Skeletal muscle satellite cell (primary cell): ENCODE measurements around the gene CENPM.

ENCODE experiments used
- H3K27me3 ChIP-seq: 2 replicates; pipeline ENCODE4 v1.7.0; 2013; ENCODE audit warnings: low read length; ENCODE audit not compliant: control insufficient read depth, insufficient read depth
- H3K36me3 ChIP-seq: 2 replicates; pipeline ENCODE4 v1.7.0; 2013; ENCODE audit warnings: mild to moderate bottlenecking, control low read depth, low read length; ENCODE audit not compliant: insufficient read depth
- H3K4me1 ChIP-seq: 2 replicates; pipeline ENCODE4 v1.7.0; 2013; ENCODE audit warnings: low read length; ENCODE audit not compliant: control insufficient read depth, insufficient read depth
- H3K4me2 ChIP-seq: 2 replicates; pipeline ENCODE4 v1.7.0; 2013; ENCODE audit warnings: mild to moderate bottlenecking, low read length
- H3K4me3 ChIP-seq: 2 replicates; pipeline ENCODE4 v1.7.0; 2013; ENCODE audit warnings: low read length
- H3K9ac ChIP-seq: 2 replicates; pipeline ENCODE4 v1.7.0; 2013; ENCODE audit warnings: mild to moderate bottlenecking, low read depth, low read length, moderate library complexity
- H3K9me3 ChIP-seq: replicated peaks from 2 replicates; pipeline ENCODE4 v1.7.0; 2013; ENCODE audit warnings: mild to moderate bottlenecking, control low read depth, low read length

CENPM gene

GRCh38 chr22:41910050-41911000 is 36.6 kb downstream of the CENPM start:
- no peak overlapping the region for H3K9ac ChIP-seq
- peak overlapping the region; percentile 59 for H3K4me3 ChIP-seq
- peaks cover 48% of the 10 kb centered on the region for H3K27me3 ChIP-seq
- H3K4me2 ChIP-seq: peak overlapping the region; percentile 80
- H3K4me1 ChIP-seq: peaks cover 12% of the 10 kb centered on the region
- peaks cover 14% of the 10 kb centered on the region for H3K36me3 ChIP-seq
- H3K9me3 ChIP-seq: no peaks in the 10 kb centered on the region

- H3K9ac ChIP-seq: no peak overlapping the region
- H3K4me1 ChIP-seq: peaks cover 12% of the 10 kb centered on the region
- H3K27me3 ChIP-seq: peaks cover 41% of the 10 kb centered on the region
- no peaks in the 10 kb centered on the region for H3K9me3 ChIP-seq
- H3K36me3 ChIP-seq: peaks cover 19% of the 10 kb centered on the region
- no peak overlapping the region for H3K4me3 ChIP-seq
- H3K4me2 ChIP-seq: peak overlapping the region; percentile 80
Observed at GRCh38 chr22:41909310-41910049, 37.5 kb downstream of the CENPM start.

GRCh38 chr22:41908411-41909309 is 38.3 kb downstream of the CENPM start:
- Histone ChIP-seq H3K4me2 (no peak overlapping the region), H3K4me1 (peaks cover 12% of the 10 kb centered on the region), H3K36me3 (peaks cover 27% of the 10 kb centered on the region), H3K9ac (no peak overlapping the region), H3K9me3 (no peaks in the 10 kb centered on the region), H3K4me3 (no peak overlapping the region), H3K27me3 (peaks cover 34% of the 10 kb centered on the region)

- Histone ChIP-seq H3K27me3 (peaks cover 25% of the 10 kb centered on the region), H3K4me1 (peaks cover 12% of the 10 kb centered on the region), H3K4me3 (no peak overlapping the region), H3K9me3 (no peaks in the 10 kb centered on the region), H3K36me3 (peaks cover 35% of the 10 kb centered on the region), H3K4me2 (no peak overlapping the region), H3K9ac (no peak overlapping the region)
Observed at GRCh38 chr22:41907436-41908401, 39.2 kb downstream of the CENPM start.

- no peak overlapping the region for H3K4me2 ChIP-seq
- H3K27me3 ChIP-seq: peaks cover 17% of the 10 kb centered on the region
- no peak overlapping the region for H3K4me3 ChIP-seq
- no peak overlapping the region for H3K9ac ChIP-seq
- no peaks in the 10 kb centered on the region for H3K9me3 ChIP-seq
- H3K36me3 ChIP-seq: peaks cover 38% of the 10 kb centered on the region
- H3K4me1 ChIP-seq: peaks cover 12% of the 10 kb centered on the region
Observed at GRCh38 chr22:41906822-41907221, 40.1 kb downstream of the CENPM start.

GRCh38 chr22:41905411-41906202 is 41.3 kb downstream of the CENPM start:
- Histone ChIP-seq H3K27me3 (peaks cover 4% of the 10 kb centered on the region), H3K4me1 (peaks cover 5% of the 10 kb centered on the region), H3K9ac (no peak overlapping the region), H3K36me3 (peaks cover 42% of the 10 kb centered on the region), H3K9me3 (no peaks in the 10 kb centered on the region), H3K4me2 (no peak overlapping the region), H3K4me3 (no peak overlapping the region)

- Histone ChIP-seq H3K9me3 (no peaks in the 10 kb centered on the region), H3K9ac (no peak overlapping the region), H3K4me1 (no peaks in the 10 kb centered on the region)
Observed at GRCh38 chr22:41904450-41905410, 42.2 kb downstream of the CENPM start.

GRCh38 chr22:41902932-41903421 is 44.0 kb downstream of the CENPM start:
- Histone ChIP-seq H3K9ac (no peak overlapping the region), H3K4me3 (no peak overlapping the region), H3K36me3 (peaks cover 65% of the 10 kb centered on the region), H3K9me3 (no peaks in the 10 kb centered on the region), H3K4me2 (no peak overlapping the region), H3K4me1 (no peaks in the 10 kb centered on the region), H3K27me3 (no peaks in the 10 kb centered on the region)

More at GRCh38 chr22:41904450-41905410, 42.2 kb downstream of the CENPM start:
- peaks cover 51% of the 10 kb centered on the region for H3K36me3 ChIP-seq
- H3K4me2 ChIP-seq: no peak overlapping the region
- H3K4me3 ChIP-seq: no peak overlapping the region
- no peaks in the 10 kb centered on the region for H3K27me3 ChIP-seq

GRCh38 chr22:41902016-41902415 is 44.9 kb downstream of the CENPM start:
- Histone ChIP-seq H3K4me2 (no peak overlapping the region), H3K4me1 (no peaks in the 10 kb centered on the region), H3K36me3 (peaks cover 64% of the 10 kb centered on the region), H3K27me3 (no peaks in the 10 kb centered on the region), H3K4me3 (no peak overlapping the region), H3K9me3 (no peaks in the 10 kb centered on the region), H3K9ac (no peak overlapping the region)
